Activated CD8-positive, alpha-beta memory T cell treated with anti-CD3 and anti-CD28 coated beads, Interleukin-2, amount 50 U/mL, for 1 hour (primary cell): ENCODE results near the gene LBR.

Experiments used
- DNase-seq: peaks from one replicate; pipeline ENCODE4 v3.0.0-alpha.2; 2020; ENCODE audit errors: extremely low read depth

Gene LBR

GRCh38 chr1:225446595-225446960, 18.7 kb upstream of the LBR start:
- no peak for DNase-seq

- no peak for DNase-seq
Measured at GRCh38 chr1:225445639-225446594, 18.1 kb upstream of the LBR start.

GRCh38 chr1:225442123-225442505, 14.3 kb upstream of the LBR start:
- no peak for DNase-seq

GRCh38 chr1:225441314-225442122, 13.7 kb upstream of the LBR start:
- DNase-seq: no peak

GRCh38 chr1:225440380-225441221, 12.8 kb upstream of the LBR start:
- DNase-seq: no peak

GRCh38 chr1:225437710-225438437, 10.0 kb upstream of the LBR start:
- DNase-seq: no peak

GRCh38 chr1:225435957-225436392, 8.1 kb upstream of the LBR start:
- DNase-seq: no peak

GRCh38 chr1:225435487-225435886, 7.6 kb upstream of the LBR start:
- DNase-seq: no peak

- no peak for DNase-seq
Measured at GRCh38 chr1:225435076-225435475, 7.2 kb upstream of the LBR start.

- DNase-seq: no peak
Measured at GRCh38 chr1:225434046-225434445, 6.2 kb upstream of the LBR start.

GRCh38 chr1:225431081-225431863, 3.4 kb upstream of the LBR start:
- no peak for DNase-seq

- DNase-seq: no peak
Measured at GRCh38 chr1:225430301-225430700, 2.5 kb upstream of the LBR start.

- no peak for DNase-seq
Measured at GRCh38 chr1:225428881-225429455, 1.1 kb upstream of the LBR start.

- peak; percentile 62 for DNase-seq
Measured at GRCh38 chr1:225428068-225428880, 436 bp upstream of the LBR start.

GRCh38 chr1:225426395-225427234, 1.2 kb downstream of the LBR start:
- DNase-seq: no peak

GRCh38 chr1:225425201-225425786, 2.5 kb downstream of the LBR start:
- no peak for DNase-seq

GRCh38 chr1:225424562-225425200, 3.2 kb downstream of the LBR start:
- no peak for DNase-seq
